B cell (primary cell): ENCODE measurements around the gene DHX9. TPM values are rescaled to one million over a fixed set of nuclear protein-coding genes. Genes with fewer than 3 reads are reported as not detected.

Source experiments
- ATAC-seq: fragments of 200-7000 bp; cut with Tn5 transposase; one replicate; pipeline ENCODE4 v1.10.0; 2021; ENCODE audit warnings: low read depth, mild to moderate bottlenecking, moderate number of reproducible peaks, moderate library complexity
- CTCF ChIA-PET: fragments of 350-600 bp; sonication (Branson Sonifier 250); formaldehyde crosslinking; loops from one replicate; lab custom pipeline; 2021; ENCODE audit warnings: antibody characterized with exemption, inconsistent platforms; lab: Charles Lee
- POLR2A ChIA-PET: fragments of 350-600 bp; sonication (Branson Sonifier 250); formaldehyde crosslinking; loops from one replicate; lab custom pipeline; 2021; ENCODE audit warnings: antibody characterized with exemption; lab: Charles Lee
- DNase-seq: peaks from one replicate; pipeline ENCODE4 v3.0.0; 2013
- H2AFZ ChIP-seq: 2 replicates; pipeline ENCODE4 v1.6.1; 2012; ENCODE audit warnings: mild to moderate bottlenecking, low read depth, low read length; ENCODE audit not compliant: insufficient read depth, poor library complexity, severe bottlenecking
- H3K27ac ChIP-seq, 2 donors: 1 replicate in 1 of 2; 2 replicates in 1 of 2; pipeline ENCODE4 v1.5.1; 2012 to 2013; ENCODE audit warnings: low read length in 2 of 2, mild to moderate bottlenecking in 2 of 2, moderate library complexity in 1 of 2
- H3K27me3 ChIP-seq, 4 experiments: fragments of 200-600 bp in 1 of 4; sonication (generic) in 1 of 4; replicated peaks in 1 of 4; 1 replicate in 2 of 4; 2 replicates in 2 of 4; pipeline versions ENCODE4 v1.6.1 to v1.7.0; 2013 to 2016; ENCODE audit warnings: low read length in 3 of 4, mild to moderate bottlenecking in 2 of 4, mixed read lengths in 1 of 4, moderate library complexity in 1 of 4; ENCODE audit not compliant: insufficient read depth in 4 of 4, control insufficient read depth in 3 of 4; ENCODE audit errors: control extremely low read depth in 1 of 4
- H3K36me3 ChIP-seq, 2 experiments: replicated peaks in 1 of 2; 1 replicate in 1 of 2; 2 replicates in 1 of 2; pipeline versions ENCODE4 v1.6.1 to v1.7.1; 2013; ENCODE audit warnings: low read length in 1 of 2; ENCODE audit not compliant: insufficient read depth in 2 of 2, control insufficient read depth in 1 of 2; ENCODE audit errors: control extremely low read depth in 1 of 2, extremely low read depth in 1 of 2
- H3K4me1 ChIP-seq, 2 donors: fragments of 200-600 bp in 1 of 2; sonication (generic) in 1 of 2; 1 replicate in 1 of 2; 2 replicates in 1 of 2; pipeline versions ENCODE4 v1.5.1 to v1.6.1; 2013 to 2017; ENCODE audit warnings: low read length in 2 of 2; ENCODE audit not compliant: control insufficient read depth in 2 of 2, insufficient read depth in 2 of 2
- H3K4me2 ChIP-seq: replicated peaks from 2 replicates; pipeline ENCODE3; 2012; ENCODE audit warnings: mild to moderate bottlenecking, low read depth, low read length; ENCODE audit not compliant: poor library complexity, severe bottlenecking
- H3K4me3 ChIP-seq, 5 experiments: fragments of 200-600 bp in 1 of 5; sonication (generic) in 1 of 5; 1 replicate in 3 of 5; 2 replicates in 2 of 5; pipeline versions ENCODE4 v1.5.1 to v1.7.0; 2011 to 2016; ENCODE audit warnings: low read length in 4 of 5, mild to moderate bottlenecking in 4 of 5, low read depth in 2 of 5, control low read depth in 1 of 5, moderate library complexity in 1 of 5; ENCODE audit not compliant: insufficient read depth in 1 of 5; ENCODE audit errors: control extremely low read depth in 1 of 5, extremely low read depth in 1 of 5
- H3K79me2 ChIP-seq: fragments of 200-600 bp; sonication (generic); one replicate; pipeline ENCODE4 v1.6.0; 2016; ENCODE audit warnings: low read length; ENCODE audit not compliant: control insufficient read depth, insufficient read depth
- H3K9ac ChIP-seq: fragments of 200-600 bp; sonication (generic); 2 replicates; pipeline ENCODE4 v1.6.1; 2017; ENCODE audit warnings: mild to moderate bottlenecking, low read length, moderate library complexity
- H3K9me3 ChIP-seq, 3 donors: one replicate each; pipeline versions ENCODE4 v1.6.1 to v1.7.1; 2013; ENCODE audit warnings: low read length in 2 of 3; ENCODE audit not compliant: control insufficient read depth in 2 of 3, insufficient read depth in 1 of 3; ENCODE audit errors: control extremely low read depth in 1 of 3
- H4K20me1 ChIP-seq: 2 replicates; pipeline ENCODE4 v1.6.0; 2012; ENCODE audit warnings: mild to moderate bottlenecking, low read length; ENCODE audit not compliant: insufficient read depth, control insufficient read depth, poor library complexity, severe bottlenecking
- H3K27ac Mint-ChIP-seq: one replicate; pipeline ENCODE4 v1.8.0; 2021; ENCODE audit warnings: mixed read lengths
- H3K27me3 Mint-ChIP-seq: one replicate; pipeline ENCODE4 v1.8.0; 2021; ENCODE audit warnings: mixed read lengths
- H3K4me1 Mint-ChIP-seq: one replicate; pipeline ENCODE4 v1.8.0; 2021; ENCODE audit warnings: mixed read lengths
- H3K4me3 Mint-ChIP-seq: one replicate; pipeline ENCODE4 v1.8.0; 2021; ENCODE audit warnings: mixed read lengths
- H3K9me3 Mint-ChIP-seq: one replicate; pipeline ENCODE4 v1.8.0; 2022; ENCODE audit warnings: mixed read lengths; ENCODE audit not compliant: insufficient read depth
- EZH2 ChIP-seq: IDR thresholded peaks from 2 replicates; pipeline ENCODE4 v1.6.1; 2012; ENCODE audit warnings: borderline replicate concordance, low read depth, mild to moderate bottlenecking, moderate library complexity, low read length; ENCODE audit not compliant: insufficient read depth, poor library complexity, severe bottlenecking
- WGBS: methylation state at CpG from one replicate; pipeline ENCODE4 v1.1.5; 2013; ENCODE audit warnings: missing lambda C conversion rate; ENCODE audit not compliant: insufficient coverage; 5-methylcytosine and 5-hydroxymethylcytosine counted together
- intact Hi-C: fragments of 100-400 bp; cut with micrococcal nuclease; formaldehyde crosslinking; loops from one replicate; pipeline ENCODE4 v1.10.0; 2022
- polyA minus RNA-seq: library from RNA; depleted of rRNA, polyadenylated mRNA; stranded (reverse); fragments of >200 nt; gene quantifications from 2 replicates; pipeline ENCODE4 v1.2.3, GENCODE V29; 2012
- polyA plus RNA-seq: library from polyadenylated mRNA; depleted of rRNA; stranded (reverse); fragments of >200 nt; gene quantifications from 2 replicates; pipeline ENCODE4 v1.2.3, GENCODE V29; 2012
- total RNA-seq, 2 donors: library from RNA; stranded (reverse); fragments of 120-200 nt in 1 of 2; gene quantifications; 1 replicate in 1 of 2; 2 replicates in 1 of 2; pipeline versions ENCODE4 v1.2.3 to v1.2.4, GENCODE V29; 2013 to 2022
- TF ChIP-seq, protein P1 (sequence below): fragments of 200-600 bp; IDR thresholded peaks from one replicate; pipeline ENCODE4 v1.8.0; 2022; ENCODE audit warnings: antibody characterized with exemption, mild to moderate bottlenecking

DHX9 gene
- total RNA-seq (207 and 213 TPM in 2 replicates), polyA plus RNA-seq (70.6 and 154 TPM in 2 replicates), polyA minus RNA-seq (96.8 and 115 TPM in 2 replicates)
- 148 TPM for total RNA-seq (2013)

DNA sequence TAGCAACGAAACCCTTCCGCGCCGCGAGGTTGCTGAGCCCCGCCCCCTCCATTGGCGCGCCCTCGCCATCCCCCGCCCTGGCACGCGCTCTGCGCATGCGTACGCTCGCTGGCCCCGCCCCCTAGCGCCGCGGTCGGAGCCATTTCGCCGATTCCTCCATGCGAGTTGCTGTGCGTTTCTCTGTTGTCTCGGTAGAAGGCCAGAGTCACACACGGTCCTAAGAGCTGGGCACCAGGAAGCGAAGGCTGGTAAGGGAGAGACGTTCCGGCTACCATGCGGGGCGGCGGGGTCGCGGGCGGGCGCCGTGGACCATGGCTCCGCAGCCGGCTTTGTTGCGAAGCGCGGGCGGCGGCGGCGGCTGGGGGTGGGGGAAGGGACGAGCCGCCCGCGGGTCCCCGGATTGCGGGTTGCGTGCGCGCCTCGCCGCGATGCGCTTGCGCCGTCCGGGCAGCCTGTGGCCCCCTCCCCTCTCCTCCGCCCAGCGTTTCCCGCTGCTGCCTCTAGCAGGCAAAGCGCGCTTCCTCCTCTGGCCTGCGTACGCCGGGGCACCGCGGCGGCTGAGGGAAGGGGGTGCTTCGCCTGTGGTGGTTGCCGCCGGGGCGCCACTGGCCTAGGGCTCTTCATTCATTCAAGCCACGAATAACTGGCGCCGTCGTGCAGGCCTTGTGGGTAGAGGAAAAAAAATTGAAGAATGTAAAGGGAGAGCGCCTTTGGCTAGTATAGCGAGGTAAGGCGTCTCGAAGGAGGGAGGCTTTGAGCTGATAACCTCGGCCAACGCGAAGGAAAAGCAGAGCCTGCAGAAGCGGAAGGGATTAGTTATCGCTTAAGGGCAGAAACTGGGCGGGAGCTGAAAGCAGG is at the start of gene DHX9:
Gene DHX9, plus strand, starts transcription at position 139 of the 858 bp plus-strand sequence. CDS start 3,220 bp downstream, outside the sequence.
- CTCF ChIA-PET, result interaction anchor here (0.6 to 2.0 kb wide), 6 partner anchors 10 to 741 kb away, joined by 3 to 6 read pairs (median 4); no protein-coding TSS in a partner anchor
- H3K4me1 Mint-ChIP-seq, result peaks cover 35% of the 10 kb centered on the region
- peak within 1 kb of the TSS; percentile 93 for H2AFZ ChIP-seq
- no peaks in the 10 kb centered on the region for H3K9me3 Mint-ChIP-seq
- H4K20me1 ChIP-seq, result peaks cover 44% of the 10 kb centered on the region
- H3K9ac ChIP-seq, result peak within 1 kb of the TSS; percentile 90
- peak within 1 kb of the TSS; percentile 97 for H3K4me2 ChIP-seq
- H3K27me3 Mint-ChIP-seq, result no peaks in the 10 kb centered on the region
- intact Hi-C loops, result loop anchor here (1.0 to 5.0 kb wide), 7 partner anchors 17 to 1073 kb away; partner anchors contain the start of genes NPL and RGS16
- peaks cover 51% of the 10 kb centered on the region for H3K79me2 ChIP-seq
- H3K27ac ChIP-seq, result peak within 1 kb of the TSS; percentile 81 to 85
- POLR2A ChIA-PET, result interaction anchor here (0.6 kb wide), 1 partner anchor 39 kb away, joined by 4 read pairs; no protein-coding TSS in a partner anchor
- H3K36me3 ChIP-seq, result peaks cover 8 to 21% of the 10 kb centered on the region in 2 experiments
- H3K27ac Mint-ChIP-seq, result peak within 1 kb of the TSS; percentile 97
- TF ChIP-seq EZH2, result no peak
- TF ChIP-seq, protein P1, sequence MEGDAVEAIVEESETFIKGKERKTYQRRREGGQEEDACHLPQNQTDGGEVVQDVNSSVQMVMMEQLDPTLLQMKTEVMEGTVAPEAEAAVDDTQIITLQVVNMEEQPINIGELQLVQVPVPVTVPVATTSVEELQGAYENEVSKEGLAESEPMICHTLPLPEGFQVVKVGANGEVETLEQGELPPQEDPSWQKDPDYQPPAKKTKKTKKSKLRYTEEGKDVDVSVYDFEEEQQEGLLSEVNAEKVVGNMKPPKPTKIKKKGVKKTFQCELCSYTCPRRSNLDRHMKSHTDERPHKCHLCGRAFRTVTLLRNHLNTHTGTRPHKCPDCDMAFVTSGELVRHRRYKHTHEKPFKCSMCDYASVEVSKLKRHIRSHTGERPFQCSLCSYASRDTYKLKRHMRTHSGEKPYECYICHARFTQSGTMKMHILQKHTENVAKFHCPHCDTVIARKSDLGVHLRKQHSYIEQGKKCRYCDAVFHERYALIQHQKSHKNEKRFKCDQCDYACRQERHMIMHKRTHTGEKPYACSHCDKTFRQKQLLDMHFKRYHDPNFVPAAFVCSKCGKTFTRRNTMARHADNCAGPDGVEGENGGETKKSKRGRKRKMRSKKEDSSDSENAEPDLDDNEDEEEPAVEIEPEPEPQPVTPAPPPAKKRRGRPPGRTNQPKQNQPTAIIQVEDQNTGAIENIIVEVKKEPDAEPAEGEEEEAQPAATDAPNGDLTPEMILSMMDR, result peak; percentile 43
- H3K4me3 ChIP-seq, result peak within 1 kb of the TSS; percentile 85 to 92 (median 92)
- no peaks in the 10 kb centered on the region for H3K27me3 ChIP-seq
- ATAC-seq, result peak; percentile 80
- peak within 1 kb of the TSS; percentile 92 for H3K4me3 Mint-ChIP-seq
- peaks cover 22 to 28% of the 10 kb centered on the region in 2 donors for H3K4me1 ChIP-seq
- under 1% methylated on average over 91 of the region's 92 CpGs for WGBS
- H3K9me3 ChIP-seq, result no peaks in the 10 kb centered on the region
- peak; percentile 97 for DNase-seq
